HG03571 (cell line): ENCODE results near the gene METTL13.
"Not testable (repeated sequence)": the region's sequence is repeated elsewhere in the genome, so short reads cannot be mapped to it uniquely, and the experiment has no call there.

Experiments
- ATAC-seq: cut with Tn5 transposase; IDR thresholded peaks from one replicate; pipeline ENCODE4 v1.9.1; 2021; ENCODE audit not compliant: unreplicated experiment

The METTL13 gene

DNA sequence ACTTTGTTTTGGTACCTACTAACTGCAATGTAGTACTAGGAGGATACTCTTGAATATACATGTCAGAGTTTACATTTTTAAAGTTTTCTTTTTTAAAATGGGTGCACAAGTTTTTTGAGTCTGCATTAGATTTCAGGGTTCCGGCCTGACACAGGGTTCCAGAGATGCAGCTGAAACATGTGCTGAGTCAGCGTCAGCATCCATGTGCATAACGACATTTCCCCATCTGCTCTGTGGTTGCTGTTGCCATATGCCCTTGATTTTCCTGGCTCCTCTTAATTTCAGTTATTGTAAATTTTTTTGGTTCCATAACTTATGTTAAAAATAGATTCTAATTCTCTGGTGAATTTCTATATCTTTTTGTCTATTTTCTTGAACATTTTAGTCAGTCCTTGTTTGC lies 12.3 kb upstream of the METTL13 start:
- no peak for ATAC-seq

DNA sequence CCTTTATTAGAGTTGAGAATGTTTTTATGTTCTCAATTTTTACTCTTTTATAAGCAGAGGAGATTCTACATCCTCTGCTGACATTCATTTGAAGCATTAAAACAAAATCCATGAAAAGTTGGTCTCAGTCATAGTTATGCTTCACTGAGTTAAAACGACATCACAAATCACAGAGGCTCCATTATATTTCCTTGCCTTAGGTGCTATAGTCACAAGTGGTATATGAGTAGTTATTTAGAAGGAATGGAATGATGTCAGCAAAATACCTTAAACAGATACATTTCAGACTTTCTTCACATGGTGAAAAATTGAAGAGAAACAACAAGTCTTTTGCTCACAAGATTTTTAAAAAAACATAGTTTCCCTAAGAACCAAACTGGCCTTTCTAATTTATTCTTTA lies 11.7 kb upstream of the METTL13 start:
- no peak for ATAC-seq

DNA sequence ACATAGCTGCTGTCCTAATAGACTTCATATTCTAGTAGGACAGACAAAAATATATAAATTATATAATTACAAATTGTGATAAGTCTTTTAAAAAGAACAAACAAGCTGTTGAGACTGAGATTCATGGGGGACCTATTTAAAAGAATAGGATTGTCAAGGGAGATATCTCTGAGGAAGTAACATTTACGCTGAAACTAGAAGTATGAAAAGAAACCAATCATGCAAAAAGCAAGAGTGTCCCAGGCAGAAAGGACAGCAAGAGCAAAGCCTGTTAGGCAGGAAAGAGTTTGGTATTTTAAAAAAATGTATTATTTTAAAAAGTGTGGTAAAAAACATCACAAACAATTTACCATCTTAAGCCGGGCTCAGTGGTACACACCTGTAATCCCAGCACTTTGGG lies 9.1 kb upstream of the METTL13 start:
- ATAC-seq, result no peak

DNA sequence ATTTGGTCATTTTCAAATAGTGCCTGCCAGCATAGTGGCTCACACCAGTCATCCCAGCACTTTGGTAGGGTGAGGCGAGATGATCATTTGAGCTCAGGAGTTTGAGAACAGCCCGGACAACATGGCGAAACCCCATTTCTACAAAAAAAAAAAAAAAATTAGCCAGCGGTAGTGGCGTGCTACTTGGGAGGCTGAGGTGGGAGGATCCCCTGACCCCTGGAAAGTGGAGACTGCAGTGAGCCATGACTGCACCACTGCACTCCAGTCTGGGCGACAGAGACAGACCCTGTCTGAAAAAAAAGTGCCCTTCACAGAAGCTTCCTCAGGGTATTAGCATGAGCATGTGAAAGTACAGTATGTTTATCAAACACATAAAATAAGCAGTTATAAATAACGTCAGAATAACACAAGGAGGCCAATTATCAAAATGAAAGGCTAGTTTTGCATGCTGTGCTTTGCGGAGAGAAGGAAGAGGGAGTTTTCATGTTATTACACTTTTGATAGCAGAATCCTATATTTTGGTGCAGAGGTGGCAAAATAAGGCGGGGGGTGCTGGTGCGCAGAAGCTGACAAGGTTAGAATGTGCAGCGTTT lies 781 bp upstream of the METTL13 start:
- ATAC-seq, result no peak

DNA sequence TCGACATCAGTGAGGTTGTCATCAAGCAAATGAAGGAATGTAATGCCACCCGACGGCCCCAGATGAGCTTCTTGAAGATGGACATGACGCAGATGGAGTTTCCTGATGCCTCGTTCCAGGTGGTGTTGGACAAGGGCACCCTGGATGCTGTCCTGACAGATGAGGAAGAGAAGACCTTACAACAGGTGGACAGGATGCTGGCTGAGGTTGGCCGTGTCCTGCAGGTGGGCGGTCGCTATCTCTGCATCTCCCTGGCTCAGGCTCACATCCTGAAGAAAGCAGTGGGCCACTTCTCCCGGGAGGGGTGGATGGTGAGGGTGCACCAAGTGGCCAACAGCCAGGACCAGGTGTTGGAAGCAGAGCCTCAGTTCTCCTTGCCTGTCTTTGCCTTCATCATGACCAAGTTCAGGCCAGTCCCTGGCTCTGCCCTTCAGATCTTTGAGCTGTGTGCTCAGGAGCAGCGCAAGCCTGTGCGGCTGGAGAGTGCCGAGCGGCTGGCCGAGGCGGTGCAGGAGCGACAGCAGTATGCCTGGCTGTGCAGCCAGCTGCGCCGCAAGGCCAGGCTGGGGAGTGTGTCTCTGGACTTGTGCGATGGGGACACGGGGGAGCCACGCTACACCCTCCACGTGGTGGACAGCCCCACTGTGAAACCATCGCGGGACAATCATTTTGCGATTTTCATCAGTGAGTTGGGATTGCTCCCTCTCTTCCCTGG lies 2.5 kb downstream of the METTL13 start:
- ATAC-seq, result no peak

DNA sequence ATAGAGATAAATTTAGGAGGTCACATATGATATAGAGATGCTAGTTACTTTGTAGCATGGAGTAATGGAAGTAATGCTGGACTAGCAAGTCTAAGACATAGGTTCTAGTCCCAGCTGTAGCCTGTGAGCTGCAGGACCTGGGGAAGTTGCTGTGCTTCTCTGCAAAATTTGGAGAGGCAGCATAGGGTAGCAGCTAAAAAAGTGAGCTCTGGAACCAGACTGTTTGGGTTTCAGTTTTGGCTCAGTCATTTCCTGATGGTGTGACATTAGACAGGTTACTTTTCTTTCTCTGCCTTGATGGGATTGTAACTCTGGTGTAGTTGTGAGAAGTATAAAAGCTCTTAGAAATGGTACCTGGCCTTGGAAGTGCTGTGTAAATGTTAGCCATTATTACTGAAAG lies 3.3 kb downstream of the METTL13 start:
- ATAC-seq, result no peak

DNA sequence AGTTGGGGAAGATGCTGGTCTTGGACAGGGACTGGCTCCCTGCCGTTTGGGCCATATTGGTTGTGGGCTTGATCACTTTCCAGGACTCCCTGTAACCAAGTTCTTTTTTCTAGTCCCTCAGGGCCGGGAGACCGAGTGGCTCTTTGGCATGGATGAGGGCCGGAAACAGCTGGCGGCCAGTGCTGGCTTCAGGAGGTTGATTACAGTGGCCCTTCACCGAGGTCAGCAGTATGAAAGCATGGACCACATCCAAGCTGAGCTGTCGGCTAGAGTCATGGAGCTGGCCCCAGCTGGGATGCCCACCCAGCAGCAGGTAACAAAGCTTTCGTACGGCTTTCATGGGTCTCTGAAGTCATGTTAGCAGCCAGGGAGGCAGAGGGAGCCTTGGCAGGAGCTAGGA lies 4.3 kb downstream of the METTL13 start:
- ATAC-seq, result no peak

DNA sequence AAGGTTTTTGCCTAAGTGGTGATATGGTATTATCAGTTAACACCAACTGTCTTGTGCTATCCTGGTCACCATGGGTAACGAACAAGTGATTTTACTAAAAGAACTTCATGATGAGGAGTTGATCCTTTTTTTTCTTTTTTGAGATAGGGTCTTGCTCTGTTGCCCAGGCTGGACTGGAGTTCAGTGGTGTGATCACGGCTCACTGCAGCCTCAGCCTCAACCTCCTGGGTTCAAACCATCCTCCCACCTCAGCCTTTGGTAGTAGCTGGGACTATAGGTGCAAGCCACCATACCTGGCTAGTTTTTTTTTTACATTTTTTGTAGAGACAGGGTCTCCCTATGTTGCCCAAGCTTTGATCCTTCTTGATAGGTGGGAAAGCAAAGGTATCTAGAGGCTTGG lies 5.1 kb downstream of the METTL13 start:
- ATAC-seq, result no peak

- ATAC-seq, result no peak
Observed at GRCh38 chr1:171787686-171788480, 6.4 kb downstream of the METTL13 start.

- no peak for ATAC-seq
Observed at GRCh38 chr1:171788696-171789095, 7.2 kb downstream of the METTL13 start.

GRCh38 chr1:171790318-171790717 lies 8.9 kb downstream of the METTL13 start:
- ATAC-seq, result no peak

DNA sequence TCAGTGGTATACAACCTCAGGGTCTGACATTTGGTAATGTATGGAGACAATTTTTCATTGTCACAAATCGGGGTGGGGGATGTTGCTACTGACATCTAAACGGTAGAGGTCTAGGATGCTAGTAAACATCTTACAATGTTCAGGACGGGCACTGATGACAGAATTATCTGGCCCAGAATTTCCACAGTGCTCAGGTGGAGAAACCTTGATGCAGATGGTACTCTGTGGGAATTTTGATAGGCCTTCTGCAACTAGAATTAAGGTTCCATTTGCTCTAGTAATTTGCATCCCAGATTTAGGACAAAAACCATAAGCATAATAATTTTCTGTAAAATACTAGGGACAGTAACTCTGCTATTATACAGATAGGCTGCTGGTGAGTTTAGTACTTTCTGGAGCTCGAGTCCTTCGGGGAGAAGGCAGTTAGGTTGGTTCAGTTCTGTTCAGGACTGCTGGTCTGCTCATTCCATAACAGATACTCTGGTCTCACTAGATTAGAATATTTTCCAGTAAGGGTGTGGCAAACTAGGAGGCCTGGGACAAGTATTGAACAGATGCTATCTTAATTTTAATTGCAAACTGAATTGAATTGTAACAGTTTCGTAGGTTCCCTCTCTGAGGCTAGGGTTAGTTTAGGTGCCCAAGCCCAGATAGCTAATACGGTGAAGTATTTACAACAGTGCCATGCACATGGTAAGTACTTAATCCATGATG lies 11.4 kb downstream of the METTL13 start:
- ATAC-seq, result no peak

DNA sequence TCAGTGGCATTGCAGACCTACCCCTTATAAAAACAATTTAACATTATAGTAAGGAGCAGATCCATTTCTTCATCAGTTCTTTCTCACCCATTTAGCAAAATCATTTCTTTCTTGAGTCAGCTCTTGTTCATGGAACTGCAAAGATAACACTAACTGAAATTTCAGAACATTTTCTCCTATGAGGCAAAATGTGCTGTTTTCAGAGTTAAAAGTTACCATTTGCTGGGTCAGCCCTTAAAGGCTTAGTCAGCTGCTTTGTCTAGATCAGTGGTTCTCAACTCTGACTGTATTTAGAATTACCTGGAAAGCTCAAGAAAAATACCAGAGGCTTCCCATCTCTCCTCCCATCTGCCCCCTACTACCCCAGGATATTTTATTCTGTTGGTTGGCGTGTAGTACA lies 12.2 kb downstream of the METTL13 start:
- ATAC-seq, result no peak

DNA sequence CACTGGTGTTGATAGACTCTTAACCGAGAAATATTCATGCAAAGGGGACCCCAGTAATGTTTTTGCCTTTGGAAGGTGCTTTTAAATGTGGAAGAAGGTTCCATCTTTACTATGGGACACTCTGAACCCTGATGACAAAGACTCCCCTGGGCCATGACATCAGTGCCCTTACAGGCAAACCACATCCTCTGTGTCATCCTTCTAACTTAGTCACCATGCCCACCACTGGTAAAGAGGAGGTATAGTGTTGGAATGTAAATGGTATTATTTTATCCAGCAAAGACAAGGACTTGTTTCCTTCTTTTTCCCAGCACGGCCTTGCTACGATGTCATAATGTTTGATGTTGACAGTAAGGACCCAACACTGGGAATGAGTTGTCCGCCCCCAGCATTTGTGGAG lies 12.6 kb downstream of the METTL13 start:
- no peak for ATAC-seq

- ATAC-seq, result no peak
Observed at GRCh38 chr1:171796592-171796991, 15.1 kb downstream of the METTL13 start.

- no peak for ATAC-seq
Observed at GRCh38 chr1:171798311-171798710, 16.9 kb downstream of the METTL13 start.

GRCh38 chr1:171798765-171799164 lies 17.3 kb downstream of the METTL13 start:
- no peak for ATAC-seq

- no peak for ATAC-seq
Observed at GRCh38 chr1:171799166-171799565, 17.7 kb downstream of the METTL13 start.

GRCh38 chr1:171799698-171800097 lies 18.2 kb downstream of the METTL13 start:
- ATAC-seq, result not testable (repeated sequence)

DNA sequence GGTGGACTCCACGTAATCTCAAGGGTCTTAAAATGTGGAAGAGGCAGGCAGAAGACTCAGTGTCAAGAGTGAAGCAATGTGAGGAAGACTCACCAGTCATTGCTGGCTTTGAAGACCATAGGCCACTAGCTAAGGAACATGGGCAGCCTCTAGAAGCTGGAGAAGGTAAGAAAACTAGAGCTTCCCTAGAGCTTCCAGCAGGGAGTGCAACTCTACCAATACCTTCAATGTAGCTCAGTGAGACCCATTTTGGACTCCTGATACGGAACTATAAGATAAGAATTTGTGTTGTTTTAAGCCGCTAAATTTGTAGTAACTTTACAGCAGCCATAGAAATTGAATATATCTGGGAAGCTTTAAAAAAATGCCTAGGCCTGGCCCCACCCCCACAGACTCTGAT lies 18.9 kb downstream of the METTL13 start:
- no peak for ATAC-seq

- ATAC-seq, result no peak
Observed at GRCh38 chr1:171800851-171801250, 19.4 kb downstream of the METTL13 start.

DNA sequence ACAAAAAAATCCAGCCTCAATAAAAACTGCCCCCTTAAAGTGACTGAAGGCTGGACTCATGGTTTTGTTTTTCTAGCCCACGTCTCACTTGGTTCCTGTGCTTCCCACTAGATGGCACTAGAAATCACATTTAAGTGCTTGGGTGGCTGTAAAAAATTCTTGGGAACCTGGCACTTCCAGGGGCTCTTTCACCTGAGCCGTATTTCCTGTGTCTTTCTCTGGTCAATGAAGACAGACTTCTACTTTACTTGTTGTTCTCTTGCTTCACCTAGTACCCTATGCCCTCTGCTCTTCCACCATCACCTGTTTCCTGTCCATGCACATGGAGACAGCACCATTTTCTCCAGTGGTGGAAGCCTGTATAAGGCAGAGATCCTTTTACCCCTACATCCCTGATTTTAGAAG lies 20.0 kb downstream of the METTL13 start:
- ATAC-seq, result no peak
